Epithelial cell of esophagus (primary cell): Measurements from ENCODE around the gene SMAD1.

Experiments
- DNase-seq: peaks from one replicate; pipeline ENCODE4 v3.0.0; 2010; ENCODE audit warnings: low read depth
- H3K4me3 ChIP-seq: 2 replicates; pipeline ENCODE4 v1.5.1; 2011; ENCODE audit warnings: mild to moderate bottlenecking, low read length, control low read depth
- CTCF ChIP-seq: IDR thresholded peaks from 2 replicates; pipeline ENCODE4 v1.5.1; 2011; ENCODE audit warnings: low read depth, mild to moderate bottlenecking, low read length, control low read depth, inconsistent platforms; ENCODE audit not compliant: insufficient read depth; ENCODE audit errors: missing control alignments

The SMAD1 gene

GRCh38 chr4:145440292-145441007, 41.2 kb upstream of the SMAD1 start:
- no peak for TF ChIP-seq CTCF
- DNase-seq, result no peak
- H3K4me3 ChIP-seq, result no peak overlapping the region

GRCh38 chr4:145446184-145446583, 35.5 kb upstream of the SMAD1 start:
- no peak overlapping the region for H3K4me3 ChIP-seq
- no peak for TF ChIP-seq CTCF
- DNase-seq, result no peak

- no peak for TF ChIP-seq CTCF
- no peak for DNase-seq
- no peak overlapping the region for H3K4me3 ChIP-seq
Measured at GRCh38 chr4:145451895-145452294, 29.8 kb upstream of the SMAD1 start.

- peak; percentile 15 for DNase-seq
- no peak overlapping the region for H3K4me3 ChIP-seq
- TF ChIP-seq CTCF, result no peak
Measured at GRCh38 chr4:145452447-145453162, 29.0 kb upstream of the SMAD1 start.

GRCh38 chr4:145453163-145453520, 28.5 kb upstream of the SMAD1 start:
- no peak overlapping the region for H3K4me3 ChIP-seq
- DNase-seq, result no peak
- no peak for TF ChIP-seq CTCF

- DNase-seq, result no peak
- no peak overlapping the region for H3K4me3 ChIP-seq
- no peak for TF ChIP-seq CTCF
Measured at GRCh38 chr4:145473203-145473602, 8.4 kb upstream of the SMAD1 start.

- TF ChIP-seq CTCF, result no peak
- DNase-seq, result no peak
- no peak overlapping the region for H3K4me3 ChIP-seq
Measured at GRCh38 chr4:145480257-145480656, 1.4 kb upstream of the SMAD1 start.
